NCI-H345 (cell line): ENCODE results near the gene SGMS1.
"Not testable (repeated sequence)": the region's sequence is repeated elsewhere in the genome, so short reads cannot be mapped to it uniquely, and the experiment has no call there.

ENCODE experiments used
- DNase-seq: peaks from one replicate; lab custom pipeline; 2025; lab: John Stamatoyannopoulos, UW

SGMS1 gene

GRCh38 chr10:50556237-50557120, 67.3 kb downstream of the SGMS1 start:
- no peak for DNase-seq

- DNase-seq = no peak
These were observed 68.7 kb downstream of the SGMS1 start for GRCh38 chr10:50554995-50555568.

- DNase-seq = peak; percentile 18
These were observed 69.3 kb downstream of the SGMS1 start for GRCh38 chr10:50554376-50554994.

GRCh38 chr10:50552771-50553535, 70.8 kb downstream of the SGMS1 start:
- no peak for DNase-seq

- no peak for DNase-seq
These were observed 71.4 kb downstream of the SGMS1 start for GRCh38 chr10:50552308-50552707.

GRCh38 chr10:50551894-50552293, 71.9 kb downstream of the SGMS1 start:
- DNase-seq = no peak

GRCh38 chr10:50550291-50550839, 73.4 kb downstream of the SGMS1 start:
- DNase-seq = no peak

GRCh38 chr10:50549186-50549585, 74.6 kb downstream of the SGMS1 start:
- DNase-seq = not testable (repeated sequence)

GRCh38 chr10:50548481-50548880, 75.3 kb downstream of the SGMS1 start:
- not testable (repeated sequence) for DNase-seq

GRCh38 chr10:50546287-50546686, 77.5 kb downstream of the SGMS1 start:
- not testable (repeated sequence) for DNase-seq

GRCh38 chr10:50545846-50546245, 77.9 kb downstream of the SGMS1 start:
- DNase-seq = no peak

- DNase-seq = no peak
These were observed 78.8 kb downstream of the SGMS1 start for GRCh38 chr10:50544857-50545429.

- DNase-seq = no peak
These were observed 79.5 kb downstream of the SGMS1 start for GRCh38 chr10:50544095-50544856.

GRCh38 chr10:50542871-50543270, 80.9 kb downstream of the SGMS1 start:
- DNase-seq = no peak

GRCh38 chr10:50541921-50542320, 81.8 kb downstream of the SGMS1 start:
- no peak for DNase-seq

GRCh38 chr10:50541317-50541716, 82.4 kb downstream of the SGMS1 start:
- DNase-seq = no peak

GRCh38 chr10:50540826-50541122, 83.0 kb downstream of the SGMS1 start:
- no peak for DNase-seq

- no peak for DNase-seq
These were observed 83.5 kb downstream of the SGMS1 start for GRCh38 chr10:50540069-50540825.

GRCh38 chr10:50538555-50539398, 85.0 kb downstream of the SGMS1 start:
- no peak for DNase-seq
